Vagina (tissue), 2 donors: ENCODE measurements around the gene LTBP2. TPM values are rescaled to one million over a fixed set of nuclear protein-coding genes. Genes with fewer than 3 reads are reported as not detected.

Experiments
- DNase-seq, 2 donors: peaks; one replicate each; pipeline ENCODE4 v3.0.0-alpha.2; 2017; ENCODE audit errors: extremely low spot score in 2 of 2
- H3K27ac ChIP-seq: fragments of 200-600 bp; sonication (generic); one replicate; pipeline ENCODE4 v1.5.1; 2019
- H3K27me3 ChIP-seq: fragments of 200-600 bp; sonication (generic); one replicate; pipeline ENCODE4 v1.5.1; 2019
- H3K36me3 ChIP-seq, 2 donors: fragments of 200-600 bp; sonication (generic); one replicate each; pipeline ENCODE4 v1.5.1; 2017 to 2019
- H3K4me1 ChIP-seq: fragments of 200-600 bp; sonication (generic); one replicate; pipeline ENCODE4 v1.5.1; 2019
- H3K4me3 ChIP-seq, 2 donors: fragments of 200-600 bp; sonication (generic); 1 replicate in 1 of 2; 2 replicates in 1 of 2; pipeline ENCODE4 v1.5.1; 2016 to 2019
- H3K9me3 ChIP-seq: fragments of 200-600 bp; sonication (generic); one replicate; pipeline ENCODE4 v1.5.1; 2019
- POLR2A ChIP-seq, 2 donors: fragments of 450-650 bp; IDR thresholded peaks; one replicate each; pipeline ENCODE4 v1.6.1; 2017; ENCODE audit warnings: antibody characterized with exemption in 2 of 2, mild to moderate bottlenecking in 2 of 2, moderate library complexity in 2 of 2
- POLR2AphosphoS5 ChIP-seq, 2 donors: sonication (generic); formaldehyde crosslinking; IDR thresholded peaks; one replicate each; pipeline ENCODE4 v1.9.0; 2017; ENCODE audit warnings: antibody characterized with exemption in 2 of 2, mild to moderate bottlenecking in 2 of 2, low read depth in 1 of 2; ENCODE audit not compliant: insufficient read depth in 1 of 2
- intact Hi-C: fragments of 100-400 bp; cut with DNase I; formaldehyde crosslinking; loops from one replicate; pipeline ENCODE4 v1.15.1; 2023
- total RNA-seq: library from RNA; depleted of rRNA; stranded (reverse); fragments of >200 nt; gene quantifications from one replicate; pipeline ENCODE4 v1.2.3, GENCODE V29; 2016
- TF ChIP-seq, protein P1 (sequence below), 3 experiments: fragments of 450-650 bp in 2 of 3; fragments of 200-600 bp in 1 of 3; sonication (generic) in 1 of 3; IDR thresholded peaks; one replicate each; pipeline ENCODE4 v1.5.1; 2017 to 2019; ENCODE audit warnings: antibody characterized with exemption in 3 of 3, mild to moderate bottlenecking in 2 of 3, moderate library complexity in 2 of 3

Gene LTBP2
- total RNA-seq, 1 donor from 2014 or later: 52.5 TPM

DNA sequence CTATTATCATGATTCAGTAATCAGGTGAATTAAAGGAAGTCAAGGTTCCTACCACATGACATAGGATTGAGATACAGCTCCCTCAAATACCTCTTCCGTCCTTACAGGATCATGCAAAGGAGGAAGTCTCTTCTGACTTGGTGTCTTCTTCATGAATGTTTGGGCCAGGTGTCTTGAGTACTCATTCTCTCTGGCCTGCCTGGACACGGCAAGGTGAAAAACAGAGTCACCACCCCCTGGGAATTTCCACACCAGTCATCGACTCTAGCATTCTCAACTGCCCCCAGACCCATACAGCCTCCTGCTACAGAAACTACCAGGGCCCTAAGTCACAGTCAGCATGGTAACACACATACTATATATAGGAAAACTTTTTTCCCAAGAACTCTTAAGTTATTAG, 44.9 kb upstream of the LTBP2 start:
- H3K36me3 ChIP-seq: peaks cover 0 to 8% of the 10 kb centered on the region in 2 donors

DNA sequence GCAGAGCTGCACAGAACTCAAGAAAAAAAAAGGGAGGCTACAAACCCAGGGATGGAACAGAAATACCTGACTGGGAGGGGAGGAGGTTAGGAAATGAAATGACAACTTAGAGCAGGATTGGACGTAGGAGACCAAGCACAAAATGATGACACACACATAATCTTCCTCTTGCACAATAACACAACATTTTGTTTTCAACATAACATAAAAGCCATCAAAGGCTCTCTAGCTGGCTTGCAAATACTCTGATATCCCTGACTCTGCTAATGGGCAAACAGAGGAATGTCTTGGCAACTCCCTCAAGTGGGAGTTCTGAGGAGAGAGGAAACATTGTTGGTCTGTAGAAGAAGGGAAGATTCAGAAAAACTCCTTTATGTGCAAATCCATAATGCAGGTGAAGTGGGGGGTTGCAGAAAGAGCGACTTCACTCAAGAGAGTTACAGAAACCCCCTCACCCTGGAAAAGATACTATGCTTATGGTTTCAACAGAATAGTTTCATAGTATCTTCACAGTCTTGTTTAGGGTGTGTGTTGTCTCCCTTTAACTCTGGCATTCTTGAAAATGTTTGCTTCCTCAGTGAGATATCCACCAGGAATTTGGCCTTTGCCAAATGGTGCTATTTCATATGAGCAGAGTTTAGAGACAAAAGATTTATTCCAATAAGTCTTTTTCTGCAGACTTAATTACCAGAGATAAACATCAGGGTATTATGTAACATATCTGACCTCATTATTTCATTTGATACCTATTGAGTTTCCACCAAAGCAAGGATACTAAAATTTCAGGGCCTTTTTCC, 43.8 kb upstream of the LTBP2 start:
- Histone ChIP-seq H3K4me1 (peaks cover 16% of the 10 kb centered on the region), H3K36me3 (no peaks in the 10 kb centered on the region), H3K27ac (peak overlapping the region; percentile 68), H3K4me3 (no peak overlapping the region), H3K9me3 (no peaks in the 10 kb centered on the region), H3K27me3 (no peaks in the 10 kb centered on the region)
- DNase-seq: no peak
- peak in 1 of 2 donors; percentile 25 for TF ChIP-seq POLR2AphosphoS5 (IDR thresholded peaks at IDR 0.05; ENCODE audit: insufficient read depth in 1 of 2, low read depth in 1 of 2)
- TF ChIP-seq, protein P1, sequence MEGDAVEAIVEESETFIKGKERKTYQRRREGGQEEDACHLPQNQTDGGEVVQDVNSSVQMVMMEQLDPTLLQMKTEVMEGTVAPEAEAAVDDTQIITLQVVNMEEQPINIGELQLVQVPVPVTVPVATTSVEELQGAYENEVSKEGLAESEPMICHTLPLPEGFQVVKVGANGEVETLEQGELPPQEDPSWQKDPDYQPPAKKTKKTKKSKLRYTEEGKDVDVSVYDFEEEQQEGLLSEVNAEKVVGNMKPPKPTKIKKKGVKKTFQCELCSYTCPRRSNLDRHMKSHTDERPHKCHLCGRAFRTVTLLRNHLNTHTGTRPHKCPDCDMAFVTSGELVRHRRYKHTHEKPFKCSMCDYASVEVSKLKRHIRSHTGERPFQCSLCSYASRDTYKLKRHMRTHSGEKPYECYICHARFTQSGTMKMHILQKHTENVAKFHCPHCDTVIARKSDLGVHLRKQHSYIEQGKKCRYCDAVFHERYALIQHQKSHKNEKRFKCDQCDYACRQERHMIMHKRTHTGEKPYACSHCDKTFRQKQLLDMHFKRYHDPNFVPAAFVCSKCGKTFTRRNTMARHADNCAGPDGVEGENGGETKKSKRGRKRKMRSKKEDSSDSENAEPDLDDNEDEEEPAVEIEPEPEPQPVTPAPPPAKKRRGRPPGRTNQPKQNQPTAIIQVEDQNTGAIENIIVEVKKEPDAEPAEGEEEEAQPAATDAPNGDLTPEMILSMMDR (IDR thresholded peaks at IDR 0.05): no peak
- intact Hi-C loops: no loop called here

More for the DNA sequence above, 44.9 kb upstream of the LTBP2 start:
- H3K27ac ChIP-seq: peak overlapping the region; percentile 68
- no peaks in the 10 kb centered on the region for H3K9me3 ChIP-seq
- TF ChIP-seq, protein P1 (IDR thresholded peaks at IDR 0.05): no peak
- TF ChIP-seq POLR2AphosphoS5 (IDR thresholded peaks at IDR 0.05; ENCODE audit: insufficient read depth in 1 of 2, low read depth in 1 of 2) (no peak), POLR2A (IDR thresholded peaks at IDR 0.05) (no peak)
- H3K4me1 ChIP-seq: peaks cover 22% of the 10 kb centered on the region
- H3K27me3 ChIP-seq: no peaks in the 10 kb centered on the region
- no peak overlapping the region for H3K4me3 ChIP-seq
- intact Hi-C loops: no loop called here
- DNase-seq: no peak

DNA sequence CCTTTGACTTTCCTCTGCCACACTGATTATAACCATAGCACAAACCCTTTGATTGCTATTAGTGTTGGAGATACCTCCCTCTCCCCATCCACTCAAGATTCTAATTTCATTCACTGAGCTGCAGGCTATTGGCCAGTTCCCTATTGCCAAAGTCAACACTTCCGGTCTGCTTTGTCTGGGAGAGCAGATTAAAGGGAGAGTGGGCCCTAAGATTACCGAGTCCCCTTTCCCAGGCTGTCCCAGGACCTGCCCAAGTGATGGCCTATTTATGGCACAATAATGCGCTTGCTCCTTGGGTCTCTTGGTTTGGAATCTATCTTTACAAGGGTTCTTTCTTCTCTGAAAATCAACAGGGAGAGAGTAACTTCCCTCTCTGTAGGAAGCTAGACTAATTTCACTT, 42.9 kb upstream of the LTBP2 start:
- no peaks in the 10 kb centered on the region for H3K36me3 ChIP-seq
- H3K4me1 ChIP-seq: peaks cover 21% of the 10 kb centered on the region
- TF ChIP-seq POLR2AphosphoS5 (IDR thresholded peaks at IDR 0.05; ENCODE audit: insufficient read depth in 1 of 2, low read depth in 1 of 2): no peak
- TF ChIP-seq, protein P1 (IDR thresholded peaks at IDR 0.05): no peak
- no peak for TF ChIP-seq POLR2A (IDR thresholded peaks at IDR 0.05)
- peak overlapping the region; percentile 68 for H3K27ac ChIP-seq
- DNase-seq: no peak
- H3K9me3 ChIP-seq: no peaks in the 10 kb centered on the region
- H3K27me3 ChIP-seq: no peaks in the 10 kb centered on the region
- no peak overlapping the region for H3K4me3 ChIP-seq
- intact Hi-C loops: no loop called here

DNA sequence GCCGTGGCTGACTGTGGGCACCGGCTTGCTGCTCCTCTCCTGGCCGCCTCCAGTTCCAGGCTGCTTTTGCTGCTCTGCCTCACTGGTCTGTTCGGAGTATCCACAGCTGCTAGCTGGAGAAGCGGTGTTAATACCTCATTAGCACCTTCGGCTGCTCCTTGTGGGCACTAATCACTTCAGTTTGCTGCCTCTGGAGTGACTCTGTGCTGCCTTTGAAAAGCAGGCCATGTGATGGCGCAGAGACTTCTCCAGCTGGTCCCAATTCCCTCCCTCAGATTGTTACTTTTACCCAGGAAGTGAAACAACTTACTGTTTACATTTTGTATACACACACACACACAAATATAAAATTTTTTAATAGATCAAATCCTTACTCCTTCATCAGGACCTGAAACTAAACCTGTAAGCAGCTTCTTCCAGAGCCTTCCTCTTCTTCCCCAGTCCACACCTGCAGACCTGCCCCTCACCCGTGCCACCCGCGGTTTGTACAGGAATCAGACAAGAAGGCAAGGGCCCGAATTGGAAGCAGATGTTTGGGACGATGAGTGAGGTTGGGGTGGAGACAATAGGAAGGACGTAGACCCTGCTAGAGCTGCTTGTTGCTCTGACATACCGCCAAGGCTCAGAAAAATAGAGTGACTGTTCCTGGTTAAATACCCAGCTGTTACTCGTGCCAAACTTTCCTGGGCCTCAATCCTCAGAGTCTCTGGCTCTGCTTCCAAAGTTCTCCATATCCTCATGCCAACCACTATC, 41.5 kb upstream of the LTBP2 start:
- H3K36me3 ChIP-seq: no peaks in the 10 kb centered on the region
- no peaks in the 10 kb centered on the region for H3K9me3 ChIP-seq
- peaks cover 35% of the 10 kb centered on the region for H3K4me1 ChIP-seq
- intact Hi-C loops: no loop called here
- peak overlapping the region; percentile 44 for H3K27ac ChIP-seq
- H3K4me3 ChIP-seq: no peak overlapping the region
- TF ChIP-seq POLR2A (IDR thresholded peaks at IDR 0.05): no peak
- TF ChIP-seq, protein P1 (IDR thresholded peaks at IDR 0.05): no peak
- TF ChIP-seq POLR2AphosphoS5 (IDR thresholded peaks at IDR 0.05; ENCODE audit: insufficient read depth in 1 of 2, low read depth in 1 of 2): no peak
- no peaks in the 10 kb centered on the region for H3K27me3 ChIP-seq
- DNase-seq: no peak
